K562 (cell line): ENCODE data around the gene PATE3. TPM values are rescaled to one million over a fixed set of nuclear protein-coding genes. Genes with fewer than 3 reads are reported as not detected.

Experiments
- ATAC-seq: fragments of 200-7000 bp; cut with Tn5 transposase; 3 replicates; pipeline ENCODE4 v1.9.1; 2020; ENCODE audit warnings: moderate library complexity
- BruUV-seq: library from RNA; stranded (reverse); fragments of 400-500 nt; replicated peaks from 2 replicates; lab custom pipeline; 2021; lab: Mats Ljungman, UMichigan
- CTCF ChIA-PET: fragments of 300-600 bp; formaldehyde crosslinking; extraction: SDS; loops from one replicate; lab custom pipeline; 2021; ENCODE audit warnings: low intra/inter-chr PET ratio; lab: Yijun Ruan, JAX
- POLR2A ChIA-PET: fragments of 300-600, 350-650 bp; sonication (Branson Sonifier 250); formaldehyde crosslinking; extraction: SDS; loops from one replicate; lab custom pipeline; 2021; ENCODE audit warnings: antibody characterized with exemption, inconsistent platforms; lab: Yijun Ruan, JAX
- DNase-seq, 4 experiments: peaks; one replicate each; pipeline versions ENCODE4 v3.0.0 to v3.0.0-alpha.2; 2011 to 2018; ENCODE audit warnings: low spot score in 3 of 4, mixed read lengths in 3 of 4; ENCODE audit errors: extremely low read depth in 1 of 4
- FAIRE-seq: peaks from 2 replicates; lab custom pipeline; 2011; peaks lifted over from hg19 to GRCh38; lab: Jason Lieb, UNC
- H2AFZ ChIP-seq: 2 replicates; pipeline ENCODE4 v1.6.0; 2011; ENCODE audit warnings: low read depth, low read length, control low read depth, inconsistent platforms
- H3K27ac ChIP-seq: fragments of 200-600 bp; 3 replicates; pipeline ENCODE4 v1.8.0; 2011; ENCODE audit warnings: low read depth, mild to moderate bottlenecking, control low read depth, inconsistent platforms, low read length, moderate library complexity, mixed read lengths; ENCODE audit errors: extremely low read depth
- H3K27me3 ChIP-seq, 2 experiments: fragments of 300-600 bp in 1 of 2; 2 replicates in 1 of 2; 3 replicates in 1 of 2; pipeline versions ENCODE4 v1.6.0 to v1.8.0; 2011; ENCODE audit warnings: inconsistent platforms in 2 of 2, low read length in 2 of 2, mild to moderate bottlenecking in 1 of 2, mixed read lengths in 1 of 2, moderate library complexity in 1 of 2; ENCODE audit not compliant: control insufficient read depth in 2 of 2, insufficient read depth in 2 of 2
- H3K36me3 ChIP-seq: fragments of 300-600 bp; 3 replicates; pipeline ENCODE4 v1.8.0; 2011; ENCODE audit warnings: mild to moderate bottlenecking, low read length, inconsistent platforms; ENCODE audit not compliant: control insufficient read depth, insufficient read depth
- H3K4me1 ChIP-seq, 2 experiments: fragments of 200-600 bp in 1 of 2; replicated peaks in 1 of 2; 2 replicates in 1 of 2; 3 replicates in 1 of 2; pipeline versions ENCODE4 v1.5.1 to v1.8.0; 2011; ENCODE audit warnings: inconsistent platforms in 2 of 2, low read length in 2 of 2, mild to moderate bottlenecking in 1 of 2, mixed read lengths in 1 of 2, moderate library complexity in 1 of 2; ENCODE audit not compliant: control insufficient read depth in 2 of 2, insufficient read depth in 2 of 2
- H3K4me2 ChIP-seq: 2 replicates; pipeline ENCODE4 v1.6.1; 2011; ENCODE audit warnings: low read length, control low read depth, inconsistent platforms, mixed read lengths; ENCODE audit not compliant: insufficient read depth
- H3K4me3 ChIP-seq: fragments of 200-600 bp; sonication (generic), shearing (Covaris generic); 2 replicates; pipeline ENCODE4 v1.5.1; 2016; ENCODE audit warnings: control low read depth, inconsistent platforms
- H3K79me2 ChIP-seq: fragments of 200-600 bp; 3 replicates; pipeline ENCODE4 v1.8.0; 2011; ENCODE audit warnings: low read length, inconsistent platforms; ENCODE audit not compliant: control insufficient read depth, insufficient read depth
- H3K9ac ChIP-seq, 2 experiments: 2 replicates each; pipeline versions ENCODE4 v1.6.0 to v1.6.1; 2011; ENCODE audit warnings: low read depth in 2 of 2, low read length in 2 of 2, control low read depth in 1 of 2, inconsistent platforms in 1 of 2, mild to moderate bottlenecking in 1 of 2, mixed read lengths in 1 of 2; ENCODE audit not compliant: insufficient read depth in 1 of 2
- H3K9me1 ChIP-seq: one replicate; pipeline ENCODE4 v1.6.0; 2011; ENCODE audit warnings: inconsistent platforms, mild to moderate bottlenecking, low read length, moderate library complexity; ENCODE audit not compliant: control insufficient read depth, insufficient read depth
- H3K9me3 ChIP-seq: replicated peaks from 2 replicates; pipeline ENCODE4 v1.5.1; 2011; ENCODE audit warnings: low read depth, low read length, inconsistent platforms; ENCODE audit not compliant: control insufficient read depth, insufficient read depth
- H4K20me1 ChIP-seq: replicated peaks from 2 replicates; pipeline ENCODE4 v1.6.1; 2011; ENCODE audit warnings: low read length, inconsistent platforms, mixed read lengths; ENCODE audit not compliant: control insufficient read depth, insufficient read depth
- RBM14 ChIP-seq: fragments of 200-400 bp; formaldehyde crosslinking; IDR thresholded peaks from 2 replicates; pipeline ENCODE4 v1.6.1; 2018; ENCODE audit warnings: low read depth, mild to moderate bottlenecking, low read length, moderate library complexity, borderline replicate concordance; ENCODE audit not compliant: insufficient read depth
- REST ChIP-seq, 2 experiments: fragments of 450-650 bp; formaldehyde crosslinking in 1 of 2; IDR thresholded peaks; 2 replicates each; pipeline versions ENCODE4 v1.4.0 to v1.6.1; 2014 to 2020; ENCODE audit warnings: mild to moderate bottlenecking in 2 of 2, borderline replicate concordance in 1 of 2, low read depth in 1 of 2
- WGBS: fragments of 100-300 bp; shearing (Covaris generic); methylation state at CpG from one replicate; pipeline ENCODE4 v1.1.6; 2016; ENCODE audit warnings: low coverage, mixed read lengths; ENCODE audit not compliant: insufficient coverage; ENCODE audit errors: missing lambda C conversion rate; 5-methylcytosine and 5-hydroxymethylcytosine counted together
- in situ Hi-C: fragments of 300-500 bp; cut with MboI; formaldehyde crosslinking; loops from 4 replicates; pipeline ENCODE4 v1.15.0; 2018; ENCODE audit warnings: inconsistent platforms, mixed read lengths
- intact Hi-C: fragments of 100-400 bp; cut with micrococcal nuclease; formaldehyde crosslinking; loops from 2 replicates; pipeline ENCODE4 v1.14.2; 2022
- polyA plus RNA-seq, 8 experiments: library from polyadenylated mRNA; depleted of rRNA in 4 of 8; stranded (reverse) in 5 of 8; unstranded in 3 of 8; fragments of >200 nt; fragmentation: Nextera tagmentation in 2 of 8; fragmentation: Illumina TruSeq in 1 of 8; extraction: Ambion mirVana in 2 of 8; extraction: Trizol in 1 of 8; gene quantifications; 2 replicates each; pipeline versions ENCODE4 v1.2.1 to v1.2.3, GENCODE V29; 2011 to 2014; ENCODE audit warnings: inconsistent platforms in 1 of 8, missing spikeins in 1 of 8
- total RNA-seq, 7 experiments: library from RNA; depleted of rRNA in 6 of 7; stranded (reverse); fragments of >200 nt in 6 of 7; fragmentation: Illumina TruSeq in 2 of 7; extraction: Trizol in 2 of 7; gene quantifications; 2 replicates each; pipeline versions ENCODE4 v1.2.1 to v1.2.3, GENCODE V29; 2011 to 2021; ENCODE audit warnings: low replicate concordance in 1 of 7

PATE3 gene
- total and polyA plus RNA-seq, 9 of the 15 experiments (the other 6 are each of a cell fraction or from before 2014, with no cell fraction given) = not detected

GRCh38 chr11:125799808-125800207 is 11.9 kb downstream of the PATE3 start:
- ATAC-seq = no peak
- no peaks in the 10 kb centered on the region for H3K36me3 ChIP-seq
- in situ Hi-C loops (no loop called here), intact Hi-C loops (no loop called here)
- H3K9me3 ChIP-seq = no peaks in the 10 kb centered on the region; the same call in 1 of the 2 replicates
- H4K20me1 ChIP-seq = no peaks in the 10 kb centered on the region
- H3K4me2 ChIP-seq = no peak overlapping the region
- H3K9ac ChIP-seq = no peak overlapping the region
- H3K4me3 ChIP-seq = no peak overlapping the region
- no peaks in the 10 kb centered on the region for H3K4me1 ChIP-seq
- H3K9me1 ChIP-seq = no peaks in the 10 kb centered on the region
- ChIA-PET POLR2A (no interaction called here), CTCF (no interaction called here)
- DNase-seq = no peak
- H3K27me3 ChIP-seq = no peaks in the 10 kb centered on the region
- TF ChIP-seq REST (IDR thresholded peaks at IDR 0.05; ENCODE audit: borderline replicate concordance) (peak; percentile 56), REST (CRISPR knock-in tag; IDR thresholded peaks at IDR 0.05; ENCODE audit: low read depth) (no peak), RBM14 (no peak)
- BruUV-seq = no TSS peak
- 0% methylated on average over 2 of the region's 2 CpGs for WGBS
- no peak overlapping the region for H2AFZ ChIP-seq
- FAIRE-seq = no peak
- no peak overlapping the region for H3K27ac ChIP-seq
- H3K79me2 ChIP-seq = no peaks in the 10 kb centered on the region
